GM19238 (cell line): ENCODE data around the gene DDRGK1.
"Not testable (repeated sequence)": the region's sequence is repeated elsewhere in the genome, so short reads cannot be mapped to it uniquely, and the experiment has no call there.

ENCODE experiments used
- DNase-seq: peaks from one replicate; pipeline ENCODE4 v3.0.0; 2011; ENCODE audit warnings: low spot score; ENCODE audit not compliant: insufficient read length

Gene DDRGK1

DNA sequence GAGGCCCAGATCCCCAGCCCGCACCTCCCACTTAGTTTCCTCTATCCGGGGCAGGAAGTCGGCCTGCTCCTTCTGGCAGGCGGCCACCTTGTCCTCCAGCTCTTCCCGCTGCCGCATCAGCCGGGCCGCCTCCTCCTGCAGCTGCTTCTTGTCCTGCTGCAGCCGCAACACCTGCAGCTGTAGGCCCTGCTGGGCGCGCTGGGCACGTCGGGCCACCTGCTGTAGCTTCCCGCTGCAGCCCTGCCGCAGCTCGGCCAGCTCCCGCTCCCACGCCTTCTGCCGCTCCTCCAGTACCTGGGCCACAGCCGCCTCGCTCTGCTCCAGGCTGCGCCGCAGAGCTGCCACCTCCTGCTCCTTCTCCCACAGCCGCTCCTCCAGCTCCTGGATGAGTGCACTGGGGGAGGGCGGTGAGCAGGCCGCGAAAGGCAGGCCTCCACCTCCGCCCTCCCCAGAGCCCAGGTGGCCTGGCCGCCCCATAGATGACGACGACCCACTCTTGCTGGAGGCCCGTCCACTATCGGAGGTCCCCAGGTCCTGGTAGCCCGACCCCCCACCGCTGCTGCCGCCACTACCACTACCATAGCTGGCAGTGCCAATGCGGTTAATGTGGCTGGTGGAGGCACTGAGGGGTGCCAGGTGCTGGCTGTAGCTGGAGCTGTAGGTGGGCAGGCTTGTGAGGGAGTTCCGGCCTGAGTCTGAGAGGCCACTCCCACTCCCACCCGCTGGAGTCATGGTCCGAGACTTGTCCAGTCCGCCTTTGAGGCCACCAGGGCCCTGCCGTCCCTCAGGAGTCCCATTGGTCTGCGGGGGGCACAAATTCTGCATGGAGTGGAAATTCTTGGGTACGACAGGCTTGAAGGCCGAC lies 38.8 kb downstream of the DDRGK1 start:
- DNase-seq: no peak

GRCh38 chr20:3164763-3165410 lies 39.6 kb downstream of the DDRGK1 start:
- no peak for DNase-seq

- DNase-seq: no peak
These were observed 40.3 kb downstream of the DDRGK1 start for GRCh38 chr20:3164043-3164762.

GRCh38 chr20:3163099-3164042 lies 41.1 kb downstream of the DDRGK1 start:
- DNase-seq: no peak

GRCh38 chr20:3162080-3162611 lies 42.3 kb downstream of the DDRGK1 start:
- no peak for DNase-seq

DNA sequence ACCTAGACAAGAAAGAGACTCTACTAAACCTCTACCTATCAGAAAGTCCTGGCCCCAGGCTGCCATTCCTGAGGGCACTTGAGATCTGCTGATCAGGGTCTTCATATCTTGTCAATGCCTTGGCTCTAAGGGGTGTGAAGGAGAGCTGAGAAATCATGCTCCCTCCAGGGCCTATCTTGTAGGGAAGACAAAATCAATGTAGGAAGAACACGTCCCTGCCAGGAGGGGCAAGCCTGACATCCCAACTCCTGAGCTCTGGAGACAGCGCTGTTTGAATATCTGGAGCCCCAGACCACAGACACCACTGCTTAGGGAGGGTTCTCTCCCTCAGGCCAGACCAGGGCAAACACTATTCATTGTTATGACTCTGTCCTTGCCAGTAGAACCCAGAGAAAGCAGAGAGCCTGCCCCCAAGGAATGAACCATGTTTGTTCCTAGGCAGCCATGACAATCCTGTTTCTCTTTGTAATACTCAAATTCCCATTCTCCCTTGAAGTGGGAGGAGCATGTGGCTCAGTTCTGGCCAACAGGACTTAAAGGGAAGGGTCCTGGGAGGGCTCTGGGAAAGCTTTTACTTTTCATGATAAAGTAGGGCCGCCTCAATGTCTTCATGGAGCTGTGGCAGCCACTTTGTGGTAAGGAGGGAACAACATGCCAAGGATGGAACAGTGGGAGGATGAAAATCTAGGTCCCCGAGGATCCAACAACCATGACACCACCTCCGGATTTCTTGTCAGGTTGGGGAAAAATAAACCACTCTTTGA lies 43.0 kb downstream of the DDRGK1 start:
- DNase-seq: no peak

- DNase-seq: no peak
These were observed 44.1 kb downstream of the DDRGK1 start for GRCh38 chr20:3160418-3160817.

GRCh38 chr20:3158968-3159431 lies 45.5 kb downstream of the DDRGK1 start:
- DNase-seq: no peak

GRCh38 chr20:3157817-3158216 lies 46.7 kb downstream of the DDRGK1 start:
- DNase-seq: no peak

GRCh38 chr20:3156811-3157619 lies 47.5 kb downstream of the DDRGK1 start:
- no peak for DNase-seq

GRCh38 chr20:3152057-3152644 lies 52.3 kb downstream of the DDRGK1 start:
- not testable (repeated sequence) for DNase-seq

- DNase-seq: no peak
These were observed 53.6 kb downstream of the DDRGK1 start for GRCh38 chr20:3150908-3151307.

DNA sequence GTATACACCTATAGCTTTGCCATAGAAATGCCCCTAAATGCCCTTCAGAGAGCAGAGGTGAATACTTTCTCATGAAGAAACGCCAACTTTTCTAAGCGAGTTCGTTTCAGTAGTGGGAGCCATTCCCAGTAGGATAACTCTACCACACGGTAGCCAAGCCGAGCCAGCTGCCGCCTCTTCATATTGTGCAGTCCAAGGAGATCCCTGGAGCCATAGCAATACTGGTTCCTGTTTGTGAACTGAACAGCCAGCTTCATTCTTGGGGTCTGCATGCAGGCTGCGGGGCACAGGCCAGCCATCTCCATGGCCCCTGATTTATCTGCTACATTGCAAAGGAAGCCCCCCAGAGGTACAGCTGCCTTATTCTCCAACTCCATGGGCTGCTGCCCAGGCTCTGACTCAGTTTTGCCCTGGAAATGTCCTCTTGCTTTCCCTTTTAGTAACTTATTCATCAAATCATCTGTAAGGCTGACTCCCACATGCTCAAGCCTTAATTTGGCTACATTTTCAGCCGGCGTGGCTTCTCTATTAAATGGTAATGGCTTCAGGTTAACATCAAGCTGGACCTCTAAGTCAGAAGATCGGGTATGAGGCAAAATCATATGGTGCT lies 57.6 kb downstream of the DDRGK1 start:
- no peak for DNase-seq

DNA sequence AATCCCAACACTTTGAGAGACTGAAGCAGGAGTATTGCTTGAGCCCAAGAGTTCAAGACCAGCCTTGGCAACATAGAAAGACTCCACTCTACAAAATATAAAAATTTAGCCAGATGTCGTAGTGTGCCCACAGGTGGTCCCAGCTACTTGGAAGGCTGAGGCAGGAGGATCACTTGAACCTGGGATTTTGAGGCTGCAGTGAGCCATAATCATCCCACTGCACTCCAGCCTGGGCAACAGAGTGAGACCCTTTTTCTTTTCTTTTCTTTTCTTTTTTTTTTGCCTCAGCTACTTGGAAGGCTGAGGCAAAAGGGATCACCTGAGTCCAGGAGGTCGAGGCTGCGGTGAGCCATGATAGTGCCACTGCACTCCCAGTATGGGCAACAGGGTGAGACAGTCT lies 62.7 kb downstream of the DDRGK1 start:
- DNase-seq: no peak
